H1 (cell line): ENCODE results near the gene RRP1. TPM values are rescaled to one million over a fixed set of nuclear protein-coding genes. Genes with fewer than 3 reads are reported as not detected.

Experiments used
- ASH2L ChIP-seq: fragments of 200-600, 300-600 bp; sonication (generic); IDR thresholded peaks from one replicate; pipeline ENCODE4 v1.7.1; 2017; ENCODE audit warnings: low read length
- BACH1 ChIP-seq: IDR thresholded peaks from 2 replicates; pipeline ENCODE4 v1.6.1; 2012; ENCODE audit warnings: low read length, improper control_type of control experiment
- BCL11A ChIP-seq, 2 experiments: IDR thresholded peaks; one replicate each; pipeline ENCODE4 v1.6.1; 2011; ENCODE audit warnings: low read depth in 2 of 2, low read length in 2 of 2, mild to moderate bottlenecking in 2 of 2
- CHD1 ChIP-seq: IDR thresholded peaks from 2 replicates; pipeline ENCODE4 v1.6.1; 2012; ENCODE audit warnings: low read depth, low read length, improper control_type of control experiment
- CREB1 ChIP-seq: IDR thresholded peaks from 2 replicates; pipeline ENCODE4 v1.6.1; 2012; ENCODE audit warnings: inconsistent platforms
- GABPA ChIP-seq: IDR thresholded peaks from 2 replicates; pipeline ENCODE4 v1.6.1; 2011; ENCODE audit warnings: mild to moderate bottlenecking, low read length, moderate library complexity, borderline replicate concordance; ENCODE audit not compliant: insufficient read depth
- HDAC2 ChIP-seq, 2 experiments: fragments of 300-600 bp in 1 of 2; sonication (generic) in 1 of 2; IDR thresholded peaks; 2 replicates each; pipeline ENCODE4 v1.6.1; 2011 to 2012; ENCODE audit warnings: low read depth in 2 of 2, low read length in 2 of 2, mild to moderate bottlenecking in 2 of 2, moderate library complexity in 2 of 2, borderline replicate concordance in 1 of 2, inconsistent platforms in 1 of 2
- JUN ChIP-seq: IDR thresholded peaks from 2 replicates; pipeline ENCODE4 v1.6.1; 2011; ENCODE audit warnings: low read depth, mild to moderate bottlenecking, improper control_type of control experiment, low read length
- JUND ChIP-seq: IDR thresholded peaks from 2 replicates; pipeline ENCODE4 v1.6.1; 2011; ENCODE audit warnings: mild to moderate bottlenecking, improper control_type of control experiment, low read length
- MAX ChIP-seq: IDR thresholded peaks from 2 replicates; pipeline ENCODE4 v1.6.1; 2012; ENCODE audit warnings: inconsistent platforms
- NANOG ChIP-seq: IDR thresholded peaks from 2 replicates; pipeline ENCODE4 v1.6.1; 2011; ENCODE audit warnings: low read length, low read depth, mild to moderate bottlenecking, inconsistent platforms; ENCODE audit not compliant: insufficient read depth, poor library complexity, severe bottlenecking
- NRF1 ChIP-seq: IDR thresholded peaks from 2 replicates; pipeline ENCODE4 v1.6.1; 2011; ENCODE audit warnings: mild to moderate bottlenecking, low read depth, low read length, improper control_type of control experiment
- POLR2A ChIP-seq, 2 experiments: IDR thresholded peaks; 1 replicate in 1 of 2; 2 replicates in 1 of 2; pipeline ENCODE4 v1.6.1; 2011; ENCODE audit warnings: low read depth in 2 of 2, low read length in 2 of 2, mild to moderate bottlenecking in 2 of 2; ENCODE audit errors: control extremely low read depth in 1 of 2
- POU5F1 ChIP-seq: IDR thresholded peaks from 2 replicates; pipeline ENCODE4 v1.6.1; 2011; ENCODE audit warnings: low read depth, mild to moderate bottlenecking, low read length, moderate library complexity
- RFX5 ChIP-seq: IDR thresholded peaks from 2 replicates; pipeline ENCODE4 v1.6.1; 2011; ENCODE audit warnings: low read depth, low read length, improper control_type of control experiment, borderline replicate concordance
- SAP30 ChIP-seq: fragments of 300-600 bp; sonication (generic); IDR thresholded peaks from 2 replicates; pipeline ENCODE4 v1.7.1; 2012; ENCODE audit warnings: low read length, moderate library complexity, mild to moderate bottlenecking, inconsistent platforms; ENCODE audit not compliant: insufficient read depth, insufficient replicate concordance
- SIN3A ChIP-seq, 2 experiments: IDR thresholded peaks in 1 of 2; conservative IDR thresholded peaks in 1 of 2; 2 replicates each; pipeline ENCODE4 v1.6.1; 2011 to 2012; ENCODE audit warnings: low read length in 2 of 2, improper control_type of control experiment in 1 of 2, low read depth in 1 of 2, mild to moderate bottlenecking in 1 of 2
- SIRT6 ChIP-seq: IDR thresholded peaks from one replicate; pipeline ENCODE4 v1.7.1; 2012; ENCODE audit warnings: low read length, inconsistent platforms
- SP4 ChIP-seq: IDR thresholded peaks from 2 replicates; pipeline ENCODE4 v1.6.1; 2012; ENCODE audit warnings: low read length, inconsistent platforms
- SRF ChIP-seq: IDR thresholded peaks from 2 replicates; pipeline ENCODE4 v1.6.1; 2011; ENCODE audit warnings: mild to moderate bottlenecking, low read depth, low read length, moderate library complexity
- TCF12 ChIP-seq: IDR thresholded peaks from 2 replicates; pipeline ENCODE4 v1.6.1; 2011; ENCODE audit warnings: low read depth, mild to moderate bottlenecking, low read length
- YY1 ChIP-seq: IDR thresholded peaks from 2 replicates; pipeline ENCODE4 v1.6.1; 2011; ENCODE audit warnings: low read depth, mild to moderate bottlenecking, low read length
- ZNF274 ChIP-seq: IDR thresholded peaks from 2 replicates; pipeline ENCODE4 v1.7.0; 2012; ENCODE audit warnings: low read length, borderline replicate concordance; ENCODE audit errors: extremely low read depth
- polyA plus RNA-seq, 7 experiments: library from polyadenylated mRNA; depleted of rRNA in 3 of 7; stranded (reverse) in 5 of 7; unstranded in 2 of 7; fragments of >200 nt in 5 of 7; fragments of 200-250 nt in 2 of 7; gene quantifications; 1 replicate in 5 of 7; 2 replicates in 1 of 7; 4 replicates in 1 of 7; pipeline versions ENCODE4 v1.2.1 to v1.2.3, GENCODE V29; 2011 to 2013; ENCODE audit warnings: missing spikeins in 2 of 7, mixed read lengths in 2 of 7
- total RNA-seq: library from RNA; stranded (reverse); fragmentation: NEBNext Ultra II Directional; extraction: Animal tissue kit (Norgen Biotek cat#: 25700); gene quantifications from 2 replicates; pipeline ENCODE4 v1.2.1, GENCODE V29; 2021
- TF ChIP-seq, protein P1 (sequence below): IDR thresholded peaks from 2 replicates; pipeline ENCODE4 v1.6.1; 2012; ENCODE audit warnings: low read length, inconsistent platforms

The RRP1 gene
- total and polyA plus RNA-seq, 2 of the 8 experiments (the other 6 are each of a cell fraction or from before 2014, with no cell fraction given), result 11.6 to 55.2 TPM

- no peak for TF ChIP-seq GABPA
- TF ChIP-seq MAX, result peak; percentile 98
- peak; percentile 81 for TF ChIP-seq ASH2L
- TF ChIP-seq, protein P1, sequence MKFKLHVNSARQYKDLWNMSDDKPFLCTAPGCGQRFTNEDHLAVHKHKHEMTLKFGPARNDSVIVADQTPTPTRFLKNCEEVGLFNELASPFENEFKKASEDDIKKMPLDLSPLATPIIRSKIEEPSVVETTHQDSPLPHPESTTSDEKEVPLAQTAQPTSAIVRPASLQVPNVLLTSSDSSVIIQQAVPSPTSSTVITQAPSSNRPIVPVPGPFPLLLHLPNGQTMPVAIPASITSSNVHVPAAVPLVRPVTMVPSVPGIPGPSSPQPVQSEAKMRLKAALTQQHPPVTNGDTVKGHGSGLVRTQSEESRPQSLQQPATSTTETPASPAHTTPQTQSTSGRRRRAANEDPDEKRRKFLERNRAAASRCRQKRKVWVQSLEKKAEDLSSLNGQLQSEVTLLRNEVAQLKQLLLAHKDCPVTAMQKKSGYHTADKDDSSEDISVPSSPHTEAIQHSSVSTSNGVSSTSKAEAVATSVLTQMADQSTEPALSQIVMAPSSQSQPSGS, result no peak
- no peak for TF ChIP-seq HDAC2 (IDR thresholded peaks at IDR 0.05; ENCODE audit: borderline replicate concordance in 1 of 2, low read depth in 2 of 2, low read length in 2 of 2)
- peak; percentile 76 to 90 for TF ChIP-seq POLR2A (IDR thresholded peaks at IDR 0.05; ENCODE audit: control extremely low read depth in 1 of 2, low read depth in 2 of 2, low read length in 2 of 2)
- no peak for TF ChIP-seq CHD1
- TF ChIP-seq SAP30, result peak; percentile 5
- peak; percentile 91 for TF ChIP-seq SP4
- TF ChIP-seq SIN3A (conservative IDR thresholded peaks at IDR 0.05 in 1 of 2, IDR thresholded peaks at IDR 0.05 in 1 of 2; ENCODE audit: low read depth in 1 of 2, low read length in 2 of 2), result peak in 1 of 2 experiments; percentile 91; a peak in 2 of 4 replicates
- TF ChIP-seq SIRT6, result no peak
- peak; percentile 99 for TF ChIP-seq CREB1
- no peak for TF ChIP-seq ZNF274
- peak; percentile 66; the same call in 1 of the 2 replicates for TF ChIP-seq TCF12
- TF ChIP-seq RFX5, result no peak
- no peak for TF ChIP-seq JUN
- peak; percentile 94 for TF ChIP-seq SRF
- no peak for TF ChIP-seq BACH1
- peak; percentile 95 for TF ChIP-seq NRF1
- peak; percentile 78; the same call in 1 of the 2 replicates for TF ChIP-seq JUND
- TF ChIP-seq YY1, result no peak
- no peak for TF ChIP-seq NANOG
- no peak for TF ChIP-seq POU5F1
- TF ChIP-seq BCL11A (IDR thresholded peaks at IDR 0.05; ENCODE audit: low read depth in 2 of 2, low read length in 2 of 2), result no peak
These were observed at the start of gene RRP1 (continued) for GRCh38 chr21:43789276-43790009.
